ENCODE data around the gene DAD1.

DNA sequence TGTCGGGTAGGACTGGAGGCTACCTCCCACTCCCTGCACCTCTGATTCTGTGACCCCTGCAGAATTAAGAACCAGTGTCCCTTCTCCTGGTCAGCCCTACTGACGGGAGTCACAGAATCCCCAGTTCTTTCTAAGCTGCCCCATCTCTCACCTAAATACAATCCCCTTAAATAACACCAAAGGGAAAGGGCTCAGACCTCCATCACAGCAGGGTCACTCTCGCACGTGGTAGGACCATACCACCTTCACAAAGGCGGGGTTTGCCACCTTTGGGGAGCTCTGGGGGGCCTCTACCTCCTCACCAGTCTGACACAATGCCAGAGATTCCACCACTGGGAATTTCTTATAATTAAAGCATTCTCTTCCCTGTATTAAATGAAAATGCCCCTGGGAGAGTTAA is 35.6 kb downstream of the DAD1 start:
- TF ChIP-seq RFX5 (IDR thresholded peaks at IDR 0.05; ENCODE audit: borderline replicate concordance, low read depth, low read length): no peak
- TF ChIP-seq POLR2A (IDR thresholded peaks at IDR 0.05; ENCODE audit: control extremely low read depth in 1 of 2, low read depth in 2 of 2, low read length in 2 of 2): no peak
- no peak for TF ChIP-seq PHF8 (conservative IDR thresholded peaks at IDR 0.05; ENCODE audit: low read depth, low read length)
- TF ChIP-seq, protein P1, sequence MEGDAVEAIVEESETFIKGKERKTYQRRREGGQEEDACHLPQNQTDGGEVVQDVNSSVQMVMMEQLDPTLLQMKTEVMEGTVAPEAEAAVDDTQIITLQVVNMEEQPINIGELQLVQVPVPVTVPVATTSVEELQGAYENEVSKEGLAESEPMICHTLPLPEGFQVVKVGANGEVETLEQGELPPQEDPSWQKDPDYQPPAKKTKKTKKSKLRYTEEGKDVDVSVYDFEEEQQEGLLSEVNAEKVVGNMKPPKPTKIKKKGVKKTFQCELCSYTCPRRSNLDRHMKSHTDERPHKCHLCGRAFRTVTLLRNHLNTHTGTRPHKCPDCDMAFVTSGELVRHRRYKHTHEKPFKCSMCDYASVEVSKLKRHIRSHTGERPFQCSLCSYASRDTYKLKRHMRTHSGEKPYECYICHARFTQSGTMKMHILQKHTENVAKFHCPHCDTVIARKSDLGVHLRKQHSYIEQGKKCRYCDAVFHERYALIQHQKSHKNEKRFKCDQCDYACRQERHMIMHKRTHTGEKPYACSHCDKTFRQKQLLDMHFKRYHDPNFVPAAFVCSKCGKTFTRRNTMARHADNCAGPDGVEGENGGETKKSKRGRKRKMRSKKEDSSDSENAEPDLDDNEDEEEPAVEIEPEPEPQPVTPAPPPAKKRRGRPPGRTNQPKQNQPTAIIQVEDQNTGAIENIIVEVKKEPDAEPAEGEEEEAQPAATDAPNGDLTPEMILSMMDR (IDR thresholded peaks at IDR 0.05; ENCODE audit: control extremely low read depth in 1 of 3, insufficient read depth in 1 of 3, low read depth in 1 of 3, low read length in 3 of 3): no peak
- TF ChIP-seq EP300 (IDR thresholded peaks at IDR 0.05; ENCODE audit: borderline replicate concordance in 1 of 2, low read depth in 2 of 2, low read length in 2 of 2): no peak
- no peak for TF ChIP-seq SIN3A (conservative IDR thresholded peaks at IDR 0.05 in 1 of 2, IDR thresholded peaks at IDR 0.05 in 1 of 2; ENCODE audit: low read depth in 1 of 2, low read length in 2 of 2)
- TF ChIP-seq TAF1 (IDR thresholded peaks at IDR 0.05; ENCODE audit: low read depth, low read length): no peak
- TF ChIP-seq HDAC6 (IDR thresholded peaks at IDR 0.05; ENCODE audit: low read depth, low read length): no peak
- no peak for TF ChIP-seq YY1 (IDR thresholded peaks at IDR 0.05; ENCODE audit: low read depth, low read length)
- TF ChIP-seq CREB1 (IDR thresholded peaks at IDR 0.05): no peak
- no peak for TF ChIP-seq RAD21 (IDR thresholded peaks at IDR 0.05 in 1 of 2, conservative IDR thresholded peaks at IDR 0.05 in 1 of 2; ENCODE audit: low read depth in 2 of 2, low read length in 2 of 2)
- TF ChIP-seq, protein P2, sequence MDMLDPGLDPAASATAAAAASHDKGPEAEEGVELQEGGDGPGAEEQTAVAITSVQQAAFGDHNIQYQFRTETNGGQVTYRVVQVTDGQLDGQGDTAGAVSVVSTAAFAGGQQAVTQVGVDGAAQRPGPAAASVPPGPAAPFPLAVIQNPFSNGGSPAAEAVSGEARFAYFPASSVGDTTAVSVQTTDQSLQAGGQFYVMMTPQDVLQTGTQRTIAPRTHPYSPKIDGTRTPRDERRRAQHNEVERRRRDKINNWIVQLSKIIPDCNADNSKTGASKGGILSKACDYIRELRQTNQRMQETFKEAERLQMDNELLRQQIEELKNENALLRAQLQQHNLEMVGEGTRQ (IDR thresholded peaks at IDR 0.05; ENCODE audit: low read length): no peak
- TF ChIP-seq, protein P3, sequence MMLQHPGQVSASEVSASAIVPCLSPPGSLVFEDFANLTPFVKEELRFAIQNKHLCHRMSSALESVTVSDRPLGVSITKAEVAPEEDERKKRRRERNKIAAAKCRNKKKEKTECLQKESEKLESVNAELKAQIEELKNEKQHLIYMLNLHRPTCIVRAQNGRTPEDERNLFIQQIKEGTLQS (IDR thresholded peaks at IDR 0.05; ENCODE audit: insufficient read depth, low read depth, low read length): no peak
- no peak for TF ChIP-seq EZH2 (IDR thresholded peaks at IDR 0.05; ENCODE audit: low read depth, low read length, severe bottlenecking)
